COLO668 (cell line): ENCODE measurements around the gene KLC1.
"Not testable (repeated sequence)": the region's sequence is repeated elsewhere in the genome, so short reads cannot be mapped to it uniquely, and the experiment has no call there.

ENCODE experiments used
- DNase-seq: peaks from one replicate; lab custom pipeline; 2025; ENCODE audit not compliant: unreplicated experiment; lab: John Stamatoyannopoulos, UW

Gene KLC1

GRCh38 chr14:103688906-103689902 lies 60.2 kb downstream of the KLC1 start:
- no peak for DNase-seq

- DNase-seq, result no peak
Measured at GRCh38 chr14:103690332-103690731, 61.3 kb downstream of the KLC1 start.

GRCh38 chr14:103691655-103692054 lies 62.6 kb downstream of the KLC1 start:
- DNase-seq, result not testable (repeated sequence)

GRCh38 chr14:103692159-103692558 lies 63.1 kb downstream of the KLC1 start:
- DNase-seq, result no peak

GRCh38 chr14:103692871-103693270 lies 63.9 kb downstream of the KLC1 start:
- DNase-seq, result no peak

GRCh38 chr14:103693515-103693914 lies 64.5 kb downstream of the KLC1 start:
- DNase-seq, result no peak

GRCh38 chr14:103694572-103695026 lies 65.6 kb downstream of the KLC1 start:
- DNase-seq, result no peak

- DNase-seq, result no peak
Measured at GRCh38 chr14:103695296-103696069, 66.5 kb downstream of the KLC1 start.

- DNase-seq, result no peak
Measured at GRCh38 chr14:103696070-103696402, 67.0 kb downstream of the KLC1 start.

- no peak for DNase-seq
Measured at GRCh38 chr14:103696466-103697071, 67.6 kb downstream of the KLC1 start.

GRCh38 chr14:103697206-103697602 lies 68.2 kb downstream of the KLC1 start:
- DNase-seq, result no peak

GRCh38 chr14:103697603-103698379 lies 68.8 kb downstream of the KLC1 start:
- no peak for DNase-seq

GRCh38 chr14:103698380-103699260 lies 69.6 kb downstream of the KLC1 start:
- DNase-seq, result peak; percentile 86

- DNase-seq, result no peak
Measured at GRCh38 chr14:103699261-103699661, 70.2 kb downstream of the KLC1 start.

GRCh38 chr14:103699901-103700752 lies 71.1 kb downstream of the KLC1 start:
- no peak for DNase-seq

- DNase-seq, result no peak
Measured at GRCh38 chr14:103700753-103701490, 71.9 kb downstream of the KLC1 start.

- no peak for DNase-seq
Measured at GRCh38 chr14:103702095-103702494, 73.1 kb downstream of the KLC1 start.
